ENCODE data around the gene SYT9.
"Not testable (repeated sequence)": the region's sequence is repeated elsewhere in the genome, so short reads cannot be mapped to it uniquely, and the experiment has no call there.

Gene SYT9

DNA sequence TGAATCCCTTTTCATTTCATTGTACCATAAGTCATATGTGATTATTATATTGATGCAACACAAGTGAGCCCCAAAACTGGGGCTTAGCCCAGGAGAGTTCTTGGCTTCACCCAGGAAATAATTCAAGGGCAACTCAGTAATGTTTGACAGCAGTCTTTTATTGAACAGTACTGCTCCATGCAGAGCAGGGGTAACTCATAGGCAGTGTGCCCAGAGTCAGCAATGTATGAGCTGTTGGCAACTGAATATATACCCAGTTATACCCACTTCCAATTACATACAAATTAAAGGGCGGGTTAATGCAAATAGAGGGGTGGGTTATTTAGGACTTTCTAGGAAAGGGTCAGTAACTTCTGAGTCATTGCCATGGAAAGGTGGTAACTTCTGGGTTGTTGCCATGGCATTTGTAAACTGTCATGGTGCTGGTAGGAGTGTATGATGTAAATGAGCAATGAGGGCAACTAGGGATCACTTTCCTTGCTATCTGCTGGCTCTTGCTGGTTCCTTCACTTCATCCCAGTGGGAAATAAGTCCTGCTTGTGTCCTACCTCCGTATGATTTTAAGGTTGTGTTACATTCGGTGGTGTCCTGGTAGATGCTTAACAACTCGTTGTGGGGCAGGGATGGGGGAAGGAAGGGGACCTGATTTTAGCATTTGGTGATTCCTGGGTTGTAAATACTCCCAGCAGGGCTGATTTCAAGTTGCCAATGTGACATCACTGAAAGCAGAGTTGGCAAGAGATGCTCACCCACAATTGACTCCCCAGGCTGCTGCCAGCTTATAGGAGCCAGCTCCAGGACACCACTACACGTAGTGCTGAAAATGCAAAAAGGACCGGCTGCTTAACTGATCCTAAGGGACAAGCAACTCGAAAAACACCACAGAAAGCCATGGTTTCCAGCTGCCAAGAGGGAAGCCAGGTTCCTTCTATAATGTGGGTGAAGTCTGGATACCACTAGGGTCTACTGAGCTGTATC is 70.1 kb downstream of the SYT9 start:
- Histone ChIP-seq H3K27me3 (ENCODE audit: control insufficient read depth in 5 of 5, insufficient read depth in 4 of 5, low read length in 5 of 5) (peaks cover 0 to 2% (median 0%) of the 10 kb centered on the region in 5 donors), H3K9ac (ENCODE audit: low read length in 5 of 5) (no peak overlapping the region), H3K27ac (ENCODE audit: low read depth, low read length) (no peak overlapping the region), H3K9me3 (ENCODE audit: control insufficient read depth in 5 of 5, low read length in 5 of 5) (no peaks in the 10 kb centered on the region), H3K4me3 (ENCODE audit: low read depth in 1 of 5, low read length in 5 of 5) (no peak overlapping the region), H3K4me1 (ENCODE audit: control insufficient read depth in 5 of 5, insufficient read depth in 5 of 5, low read length in 5 of 5) (no peaks in the 10 kb centered on the region), H3K36me3 (ENCODE audit: control insufficient read depth in 5 of 5, insufficient read depth in 5 of 5, low read length in 5 of 5) (no peaks in the 10 kb centered on the region)

DNA sequence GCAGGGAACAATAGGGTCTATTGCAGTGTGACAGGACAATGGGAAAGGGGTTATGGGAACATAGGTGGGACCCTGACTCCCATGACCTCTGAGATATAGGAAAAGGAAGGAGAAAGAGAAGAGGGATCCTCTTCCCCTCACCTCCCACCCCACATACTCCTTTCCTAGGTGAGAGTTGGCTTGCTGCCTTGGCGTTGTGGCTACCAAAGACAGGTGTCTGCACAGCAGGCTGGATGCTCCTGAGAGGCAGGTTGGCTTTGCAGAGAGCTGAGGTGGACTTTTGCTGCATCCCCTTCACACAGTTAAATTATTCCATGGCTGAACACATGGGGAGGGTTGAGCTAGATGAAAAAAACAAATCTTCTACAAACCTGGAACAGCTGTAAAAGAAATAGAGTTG is 80.7 kb downstream of the SYT9 start:
- no peak overlapping the region for H3K9ac ChIP-seq (ENCODE audit: low read length in 5 of 5)
- H3K4me3 ChIP-seq (ENCODE audit: low read depth in 1 of 5, low read length in 5 of 5), result no peak overlapping the region
- H3K4me1 ChIP-seq (ENCODE audit: control insufficient read depth in 5 of 5, insufficient read depth in 5 of 5, low read length in 5 of 5), result no peaks in the 10 kb centered on the region
- H3K27ac ChIP-seq (ENCODE audit: low read depth, low read length), result no peak overlapping the region
- H3K9me3 ChIP-seq (ENCODE audit: control insufficient read depth in 5 of 5, low read length in 5 of 5), result peaks cover 0 to 9% (median 0%) of the 10 kb centered on the region in 5 donors
- H3K36me3 ChIP-seq (ENCODE audit: control insufficient read depth in 5 of 5, insufficient read depth in 5 of 5, low read length in 5 of 5), result no peaks in the 10 kb centered on the region
- no peaks in the 10 kb centered on the region for H3K27me3 ChIP-seq (ENCODE audit: control insufficient read depth in 5 of 5, insufficient read depth in 4 of 5, low read length in 5 of 5)

DNA sequence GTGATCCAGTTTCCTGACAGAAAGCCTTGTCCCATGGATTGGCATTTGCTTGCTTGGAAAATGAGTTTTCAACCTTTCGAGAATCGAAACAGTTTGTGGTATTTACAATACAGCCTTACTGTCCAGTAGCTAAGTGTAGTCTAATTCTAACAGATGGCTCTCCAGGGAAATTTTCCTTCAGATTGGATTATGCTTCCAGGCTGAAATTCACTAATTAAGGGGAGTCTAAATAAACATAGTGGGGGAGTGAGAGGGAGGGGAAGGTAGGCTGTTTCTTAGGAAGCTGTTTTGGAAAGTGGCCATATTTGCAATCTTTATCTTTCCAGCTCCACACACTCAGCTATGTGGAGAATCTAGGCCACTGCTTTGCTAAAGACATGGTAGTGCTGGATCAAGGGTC is 81.3 kb downstream of the SYT9 start:
- no peaks in the 10 kb centered on the region for H3K4me1 ChIP-seq (ENCODE audit: control insufficient read depth in 5 of 5, insufficient read depth in 5 of 5, low read length in 5 of 5)
- H3K9ac ChIP-seq (ENCODE audit: low read length in 5 of 5), result no peak overlapping the region
- peaks cover 0 to 9% (median 0%) of the 10 kb centered on the region in 5 donors for H3K9me3 ChIP-seq (ENCODE audit: control insufficient read depth in 5 of 5, low read length in 5 of 5)
- no peak overlapping the region for H3K4me3 ChIP-seq (ENCODE audit: low read depth in 1 of 5, low read length in 5 of 5)
- H3K27ac ChIP-seq (ENCODE audit: low read depth, low read length), result no peak overlapping the region
- H3K36me3 ChIP-seq (ENCODE audit: control insufficient read depth in 5 of 5, insufficient read depth in 5 of 5, low read length in 5 of 5), result no peaks in the 10 kb centered on the region
- H3K27me3 ChIP-seq (ENCODE audit: control insufficient read depth in 5 of 5, insufficient read depth in 4 of 5, low read length in 5 of 5), result no peaks in the 10 kb centered on the region

DNA sequence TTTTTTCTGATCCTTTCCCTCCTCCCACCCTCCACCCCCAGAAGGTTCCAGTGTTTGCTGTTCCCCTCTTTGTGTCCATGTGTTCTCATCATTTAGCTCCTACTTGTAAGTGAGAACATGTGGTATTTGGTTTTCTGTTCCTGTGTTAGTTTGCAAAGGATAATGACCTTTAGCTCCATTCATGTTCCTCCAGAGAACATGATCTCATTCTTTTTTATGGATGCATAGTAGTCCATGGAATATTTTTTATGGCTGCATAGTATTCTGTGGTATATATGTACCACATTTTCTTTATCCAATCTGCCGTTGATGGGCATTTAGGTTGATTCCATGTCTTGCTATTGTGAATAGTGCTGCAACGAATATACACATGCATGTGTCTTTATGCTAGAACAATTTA is 83.7 kb downstream of the SYT9 start:
- H3K9me3 ChIP-seq (ENCODE audit: control insufficient read depth in 5 of 5, low read length in 5 of 5); H3K4me3 ChIP-seq (ENCODE audit: low read depth in 1 of 5, low read length in 5 of 5); H3K27ac ChIP-seq (ENCODE audit: low read depth, low read length); H3K27me3 ChIP-seq (ENCODE audit: control insufficient read depth in 5 of 5, insufficient read depth in 4 of 5, low read length in 5 of 5); H3K9ac ChIP-seq (ENCODE audit: low read length in 5 of 5); H3K36me3 ChIP-seq (ENCODE audit: control insufficient read depth in 5 of 5, insufficient read depth in 5 of 5, low read length in 5 of 5); H3K4me1 ChIP-seq (ENCODE audit: control insufficient read depth in 5 of 5, insufficient read depth in 5 of 5, low read length in 5 of 5): not testable (repeated sequence)

DNA sequence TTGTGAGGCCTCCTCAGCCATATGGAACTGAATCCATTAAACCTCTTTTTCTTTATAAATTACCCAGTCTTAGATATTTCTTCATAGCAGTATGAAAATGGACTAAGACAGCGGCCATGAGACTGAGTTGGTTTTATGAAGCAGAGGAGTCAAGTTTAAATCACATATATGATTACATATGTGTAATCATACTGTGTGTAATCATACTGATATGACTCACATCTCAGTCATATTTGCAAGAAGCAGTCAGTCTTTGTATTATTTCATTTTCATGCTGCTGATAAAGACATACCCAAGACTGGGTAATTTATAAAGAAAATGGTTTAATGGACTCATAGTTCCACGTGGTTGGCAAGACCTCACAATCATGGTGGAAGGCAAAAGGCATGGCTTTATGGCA is 89.8 kb downstream of the SYT9 start:
- Histone ChIP-seq H3K9me3 (ENCODE audit: control insufficient read depth in 5 of 5, low read length in 5 of 5) (peaks cover 0 to 3% (median 0%) of the 10 kb centered on the region in 5 donors), H3K36me3 (ENCODE audit: control insufficient read depth in 5 of 5, insufficient read depth in 5 of 5, low read length in 5 of 5) (no peaks in the 10 kb centered on the region), H3K27ac (ENCODE audit: low read depth, low read length) (no peak overlapping the region), H3K4me3 (ENCODE audit: low read depth in 1 of 5, low read length in 5 of 5) (no peak overlapping the region), H3K9ac (ENCODE audit: low read length in 5 of 5) (no peak overlapping the region), H3K27me3 (ENCODE audit: control insufficient read depth in 5 of 5, insufficient read depth in 4 of 5, low read length in 5 of 5) (peaks cover 0 to 5% (median 0%) of the 10 kb centered on the region in 5 donors), H3K4me1 (ENCODE audit: control insufficient read depth in 5 of 5, insufficient read depth in 5 of 5, low read length in 5 of 5) (no peaks in the 10 kb centered on the region)

DNA sequence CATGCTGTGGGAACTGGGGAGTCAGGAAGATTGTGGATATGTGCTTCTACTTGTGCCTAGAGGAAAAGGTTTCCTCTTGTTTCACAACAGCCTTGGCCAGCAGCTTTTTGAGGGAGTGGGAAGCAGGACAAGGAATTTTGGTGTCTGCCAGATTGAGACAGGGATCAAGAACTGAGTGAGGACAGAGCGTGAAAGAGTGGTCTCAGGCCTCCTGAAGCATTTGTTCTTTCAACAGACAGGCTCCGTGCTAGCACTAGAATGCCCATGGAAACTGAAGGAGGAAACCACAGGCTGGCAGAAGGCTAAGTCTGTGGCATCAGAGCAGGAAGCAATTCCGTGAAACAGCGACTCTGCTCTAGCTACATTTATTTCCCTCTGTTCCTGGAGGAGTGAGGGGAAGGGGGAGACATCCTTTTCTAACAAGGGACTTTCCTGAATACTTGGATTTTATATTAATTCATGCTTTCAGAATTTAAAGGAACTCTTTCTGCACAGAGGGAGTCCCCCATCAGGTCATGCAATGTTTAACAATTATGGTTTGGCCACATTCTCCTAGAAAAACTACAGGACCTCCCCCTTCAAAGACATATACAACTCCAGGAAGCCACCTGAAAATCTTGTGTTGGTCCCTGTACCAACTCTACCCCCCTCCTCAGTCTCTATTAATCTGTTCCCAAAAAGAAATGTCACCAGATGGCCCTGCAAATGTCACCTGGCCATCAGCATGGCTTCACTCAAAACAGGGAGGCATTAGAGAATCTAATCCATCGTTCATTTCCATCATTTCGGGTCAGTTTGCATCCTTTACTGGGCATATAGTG is 96.1 kb downstream of the SYT9 start:
- Histone ChIP-seq H3K4me1 (ENCODE audit: control insufficient read depth in 5 of 5, insufficient read depth in 5 of 5, low read length in 5 of 5) (peaks cover 0 to 6% (median 0%) of the 10 kb centered on the region in 5 donors), H3K36me3 (ENCODE audit: control insufficient read depth in 5 of 5, insufficient read depth in 5 of 5, low read length in 5 of 5) (no peaks in the 10 kb centered on the region), H3K9ac (ENCODE audit: low read length in 5 of 5) (no peak overlapping the region), H3K4me3 (ENCODE audit: low read depth in 1 of 5, low read length in 5 of 5) (no peak overlapping the region), H3K27ac (ENCODE audit: low read depth, low read length) (no peak overlapping the region), H3K9me3 (ENCODE audit: control insufficient read depth in 5 of 5, low read length in 5 of 5) (no peaks in the 10 kb centered on the region), H3K27me3 (ENCODE audit: control insufficient read depth in 5 of 5, insufficient read depth in 4 of 5, low read length in 5 of 5) (peaks cover 0 to 12% (median 0%) of the 10 kb centered on the region in 5 donors)

DNA sequence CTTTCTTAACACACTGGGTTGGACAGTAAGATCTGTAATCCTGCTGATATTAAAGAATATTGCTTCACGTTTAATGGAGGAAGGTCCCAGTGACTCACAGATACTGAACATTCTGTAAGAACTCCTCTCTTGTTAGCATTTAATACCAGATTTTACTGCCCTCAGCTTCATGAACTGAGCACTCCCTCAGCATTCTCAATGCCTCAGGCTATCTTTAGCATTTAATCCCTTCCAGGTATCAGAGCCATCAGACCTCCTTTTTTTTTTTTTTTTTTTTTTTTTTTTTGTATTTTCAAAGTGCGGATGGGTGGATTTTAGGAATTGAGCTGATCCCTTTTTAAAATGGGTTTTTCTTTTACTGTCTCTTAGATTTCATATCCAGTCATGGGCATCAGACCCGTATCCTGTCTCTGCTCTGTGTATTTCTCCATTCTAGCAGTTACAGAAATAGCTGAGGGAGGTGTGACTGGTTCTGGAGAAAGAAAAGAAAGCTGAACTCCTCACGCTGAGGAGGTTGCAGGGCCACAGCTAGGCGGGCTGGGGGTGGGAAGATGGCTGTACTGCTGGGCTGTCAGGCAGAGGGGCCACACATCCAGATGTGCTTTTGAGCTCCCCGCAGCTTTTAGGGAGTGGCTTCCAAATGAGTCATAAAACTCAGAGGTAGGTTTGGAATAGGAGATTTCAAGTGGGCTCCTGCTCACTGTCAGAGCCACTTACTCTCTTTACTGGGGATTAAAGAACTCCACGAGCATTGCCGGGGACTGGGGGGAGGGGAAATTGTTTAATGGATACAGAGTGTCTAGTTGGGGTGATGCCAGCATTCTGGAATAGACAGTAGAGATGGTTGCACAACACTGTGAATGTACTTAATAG is 97.0 kb downstream of the SYT9 start:
- Histone ChIP-seq H3K27ac (ENCODE audit: low read depth, low read length) (no peak overlapping the region), H3K27me3 (ENCODE audit: control insufficient read depth in 5 of 5, insufficient read depth in 4 of 5, low read length in 5 of 5) (peaks cover 0 to 16% (median 0%) of the 10 kb centered on the region in 5 donors), H3K4me3 (ENCODE audit: low read depth in 1 of 5, low read length in 5 of 5) (no peak overlapping the region), H3K4me1 (ENCODE audit: control insufficient read depth in 5 of 5, insufficient read depth in 5 of 5, low read length in 5 of 5) (peaks cover 0 to 6% (median 0%) of the 10 kb centered on the region in 5 donors), H3K9me3 (ENCODE audit: control insufficient read depth in 5 of 5, low read length in 5 of 5) (no peaks in the 10 kb centered on the region), H3K36me3 (ENCODE audit: control insufficient read depth in 5 of 5, insufficient read depth in 5 of 5, low read length in 5 of 5) (no peaks in the 10 kb centered on the region), H3K9ac (ENCODE audit: low read length in 5 of 5) (no peak overlapping the region)

DNA sequence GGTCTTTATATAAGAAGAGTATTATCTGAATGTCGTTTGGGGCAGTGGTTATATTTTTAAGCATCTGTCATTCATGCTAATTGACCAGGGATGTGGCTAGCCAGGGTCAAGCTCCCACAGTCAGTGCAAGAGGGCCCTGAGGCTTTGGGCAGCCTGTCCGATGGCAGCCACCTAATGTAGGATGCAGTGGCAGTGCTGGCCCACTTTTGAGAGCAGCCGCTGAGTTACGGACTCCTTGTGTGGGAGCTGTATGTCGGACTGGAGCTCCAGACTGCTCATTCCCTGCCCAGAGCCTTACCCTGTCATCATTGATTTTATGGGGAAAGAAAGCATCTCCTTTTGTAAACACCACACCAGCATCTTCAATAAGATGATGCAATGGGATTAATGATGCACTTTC is 99.5 kb downstream of the SYT9 start:
- H3K27me3 ChIP-seq (ENCODE audit: control insufficient read depth in 5 of 5, insufficient read depth in 4 of 5, low read length in 5 of 5), result peaks cover 0 to 13% (median 0%) of the 10 kb centered on the region in 5 donors
- no peaks in the 10 kb centered on the region for H3K36me3 ChIP-seq (ENCODE audit: control insufficient read depth in 5 of 5, insufficient read depth in 5 of 5, low read length in 5 of 5)
- no peak overlapping the region for H3K4me3 ChIP-seq (ENCODE audit: low read depth in 1 of 5, low read length in 5 of 5)
- no peaks in the 10 kb centered on the region for H3K9me3 ChIP-seq (ENCODE audit: control insufficient read depth in 5 of 5, low read length in 5 of 5)
- H3K4me1 ChIP-seq (ENCODE audit: control insufficient read depth in 5 of 5, insufficient read depth in 5 of 5, low read length in 5 of 5), result peaks cover 0 to 6% (median 0%) of the 10 kb centered on the region in 5 donors
- no peak overlapping the region for H3K27ac ChIP-seq (ENCODE audit: low read depth, low read length)
- H3K9ac ChIP-seq (ENCODE audit: low read length in 5 of 5), result no peak overlapping the region

DNA sequence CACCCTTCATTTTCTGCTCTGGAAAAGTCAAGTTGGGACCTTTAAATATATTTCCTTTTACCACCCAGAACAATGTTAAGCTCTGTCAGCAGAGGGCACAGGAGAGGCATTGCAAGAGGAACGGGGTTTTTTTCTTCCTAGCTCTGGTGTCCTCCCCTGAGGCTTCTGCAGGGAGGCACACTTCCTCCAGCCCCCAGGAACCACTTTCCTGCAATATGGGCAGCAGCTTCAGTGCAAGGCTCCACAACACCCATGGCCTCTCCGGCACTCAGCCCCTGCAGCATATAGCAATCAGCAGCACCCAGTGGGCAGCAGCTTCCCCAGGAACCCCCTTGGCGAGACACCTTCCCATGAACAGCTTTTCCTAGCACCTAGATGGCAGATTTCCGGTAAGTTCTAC is 101.4 kb downstream of the SYT9 start:
- H3K4me3 ChIP-seq (ENCODE audit: low read depth in 1 of 5, low read length in 5 of 5), result no peak overlapping the region
- H3K27me3 ChIP-seq (ENCODE audit: control insufficient read depth in 5 of 5, insufficient read depth in 4 of 5, low read length in 5 of 5), result peaks cover 0 to 8% (median 0%) of the 10 kb centered on the region in 5 donors
- no peak overlapping the region for H3K27ac ChIP-seq (ENCODE audit: low read depth, low read length)
- H3K9ac ChIP-seq (ENCODE audit: low read length in 5 of 5), result no peak overlapping the region
- peaks cover 0 to 6% (median 0%) of the 10 kb centered on the region in 5 donors for H3K4me1 ChIP-seq (ENCODE audit: control insufficient read depth in 5 of 5, insufficient read depth in 5 of 5, low read length in 5 of 5)
- no peaks in the 10 kb centered on the region for H3K36me3 ChIP-seq (ENCODE audit: control insufficient read depth in 5 of 5, insufficient read depth in 5 of 5, low read length in 5 of 5)
- H3K9me3 ChIP-seq (ENCODE audit: control insufficient read depth in 5 of 5, low read length in 5 of 5), result no peaks in the 10 kb centered on the region
